22Rv1 (cell line): ENCODE measurements around the gene EFCAB13.
"Not testable (repeated sequence)": the region's sequence is repeated elsewhere in the genome, so short reads cannot be mapped to it uniquely, and the experiment has no call there.

Experiments used
- H3K27ac ChIP-seq: fragments of 450-650 bp; 2 replicates; pipeline ENCODE4 v1.5.1; 2017
- CTCF ChIP-seq: fragments of 450-650 bp; IDR thresholded peaks from 2 replicates; pipeline ENCODE4 v1.5.1; 2017; ENCODE audit warnings: mild to moderate bottlenecking
- ZFX ChIP-seq: fragments of 450-650 bp; IDR thresholded peaks from 2 replicates; pipeline ENCODE4 v1.6.1; 2017; ENCODE audit warnings: antibody characterized with exemption, borderline replicate concordance

The EFCAB13 gene

DNA sequence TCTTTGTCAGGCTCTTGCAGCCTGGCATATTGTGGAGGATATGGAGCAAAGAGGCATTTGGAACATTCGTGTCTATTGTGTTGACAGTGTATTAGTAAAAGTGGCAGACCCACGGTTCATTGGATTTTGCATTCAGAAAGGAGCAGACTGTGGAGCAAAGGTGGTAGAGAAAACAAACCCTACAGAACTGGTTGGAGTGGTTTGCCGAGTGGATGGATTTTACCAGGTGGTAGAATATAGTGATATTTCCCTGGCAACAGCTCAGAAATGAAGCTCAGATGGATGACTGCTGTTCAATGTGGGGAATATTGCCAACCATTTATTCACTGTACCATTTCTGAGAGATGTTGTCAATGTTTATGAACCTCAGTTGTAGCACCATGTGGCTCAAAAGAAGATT is 44.5 kb downstream of the EFCAB13 start:
- TF ChIP-seq ZFX (no peak), CTCF (no peak)
- no peak overlapping the region for H3K27ac ChIP-seq

GRCh38 chr17:47370899-47371298 is 47.1 kb downstream of the EFCAB13 start:
- not testable (repeated sequence) for H3K27ac ChIP-seq

GRCh38 chr17:47373002-47373401 is 49.2 kb downstream of the EFCAB13 start:
- TF ChIP-seq ZFX (no peak), CTCF (no peak)
- H3K27ac ChIP-seq = no peak overlapping the region

- H3K27ac ChIP-seq = no peak overlapping the region
- TF ChIP-seq ZFX = no peak
- TF ChIP-seq CTCF = no peak
These were observed 52.5 kb downstream of the EFCAB13 start for GRCh38 chr17:47376247-47376646.

DNA sequence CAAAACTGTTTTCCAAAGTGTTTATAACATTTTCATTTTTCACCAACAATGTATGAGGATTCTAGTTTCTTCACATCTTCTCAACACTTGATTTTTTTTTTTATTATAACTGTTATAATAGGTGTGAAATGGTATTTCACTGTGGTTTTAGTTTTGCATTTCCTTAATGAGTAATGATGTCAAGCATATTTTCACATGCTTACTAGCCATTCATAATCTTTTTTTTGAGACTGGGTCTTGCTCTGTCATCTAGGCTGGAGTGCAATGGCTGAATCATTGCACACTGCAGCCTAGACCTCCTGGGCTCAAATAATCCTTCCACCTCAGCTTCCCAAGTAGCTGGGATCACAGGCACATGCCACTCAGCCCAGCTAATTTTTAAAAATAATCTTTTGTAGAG is 65.1 kb downstream of the EFCAB13 start:
- no peak overlapping the region for H3K27ac ChIP-seq
- TF ChIP-seq CTCF = no peak
- TF ChIP-seq ZFX = no peak

- not testable (repeated sequence) for H3K27ac ChIP-seq
These were observed 73.9 kb downstream of the EFCAB13 start for GRCh38 chr17:47397532-47398128.

- no peak overlapping the region for H3K27ac ChIP-seq
- TF ChIP-seq ZFX = no peak
- TF ChIP-seq CTCF = no peak
These were observed 76.6 kb downstream of the EFCAB13 start for GRCh38 chr17:47400333-47400732.

- TF ChIP-seq CTCF (no peak), ZFX (no peak)
- no peak overlapping the region for H3K27ac ChIP-seq
These were observed 77.3 kb downstream of the EFCAB13 start for GRCh38 chr17:47401100-47401499.
